Esophagus squamous epithelium (tissue), 5 donors: Measurements from ENCODE around the gene QRFPR. TPM values are rescaled to one million over a fixed set of nuclear protein-coding genes. Genes with fewer than 3 reads are reported as not detected.

ENCODE experiments used
- DNase-seq: peaks from one replicate; lab custom pipeline; 2025; lab: John Stamatoyannopoulos, UW
- H3K27ac ChIP-seq, 4 donors: fragments of 200-600 bp; sonication (generic); one replicate each; pipeline ENCODE4 v1.5.1; 2016 to 2019; ENCODE audit warnings: mild to moderate bottlenecking in 1 of 4
- H3K27me3 ChIP-seq, 4 donors: fragments of 200-600 bp; sonication (generic); 1 replicate in 3 of 4; 2 replicates in 1 of 4; pipeline versions ENCODE4 v1.5.1 to v1.6.0; 2017 to 2021; ENCODE audit warnings: antibody characterized with exemption in 1 of 4
- H3K36me3 ChIP-seq, 3 donors: fragments of 200-600 bp; sonication (generic); one replicate each; pipeline ENCODE4 v1.5.1; 2016 to 2019
- H3K4me1 ChIP-seq, 3 donors: fragments of 200-600 bp; sonication (generic); one replicate each; pipeline ENCODE4 v1.5.1; 2017 to 2019
- H3K4me3 ChIP-seq, 4 donors: fragments of 200-600 bp; sonication (generic); 1 replicate in 3 of 4; 2 replicates in 1 of 4; pipeline ENCODE4 v1.5.1; 2016 to 2019; ENCODE audit warnings: mild to moderate bottlenecking in 2 of 4, moderate library complexity in 1 of 4
- H3K9me3 ChIP-seq, 3 donors: fragments of 200-600 bp; sonication (generic); one replicate each; pipeline ENCODE4 v1.5.1; 2016 to 2019
- POLR2A ChIP-seq, 4 donors: fragments of 450-650 bp; IDR thresholded peaks; one replicate each; pipeline ENCODE4 v1.6.1; 2017; ENCODE audit warnings: antibody characterized with exemption in 4 of 4, mild to moderate bottlenecking in 4 of 4, moderate library complexity in 3 of 4
- WGBS, 2 donors: methylation state at CpG; one replicate each; pipeline ENCODE4 v1.1.5; 2018; 5-methylcytosine and 5-hydroxymethylcytosine counted together
- intact Hi-C: fragments of 100-400 bp; cut with DNase I; formaldehyde crosslinking; loops from one replicate; pipeline ENCODE4 v1.15.0; 2022
- total RNA-seq, 4 donors: library from RNA; depleted of rRNA; stranded (reverse); fragments of >200 nt; gene quantifications; one replicate each; pipeline ENCODE4 v1.1.0, GENCODE V29; 2016
- TF ChIP-seq, protein P1 (sequence below), 6 experiments: fragments of 450-650 bp in 4 of 6; fragments of 200-600 bp in 2 of 6; sonication (generic) in 2 of 6; IDR thresholded peaks; one replicate each; pipeline ENCODE4 v1.5.1; 2016 to 2019; ENCODE audit warnings: antibody characterized with exemption in 6 of 6, mild to moderate bottlenecking in 4 of 6, moderate library complexity in 4 of 6
- donor health status: DM: yes; HTN: yes; CAD: no.

The QRFPR gene
- total RNA-seq, 4 donors from 2014 or later, result 0.97 to 3.5 TPM; not detected in 2

DNA sequence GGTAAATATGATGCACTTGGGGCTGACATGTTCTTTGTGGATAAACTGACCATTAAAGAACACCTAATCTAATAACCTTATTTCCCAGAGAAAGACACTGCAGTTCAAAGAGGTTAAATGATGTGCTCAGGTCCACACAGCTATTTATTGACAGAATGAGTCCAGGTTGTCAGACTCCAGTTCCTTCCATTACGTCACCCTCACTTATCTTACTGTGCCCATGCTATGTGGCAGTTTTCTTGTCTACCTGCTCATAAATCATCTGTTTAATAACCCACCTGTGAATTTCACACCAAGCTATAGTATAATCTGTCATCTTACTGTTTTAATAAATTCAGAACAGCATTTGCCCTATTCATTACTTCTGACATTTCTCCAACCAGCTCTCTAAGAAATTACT, 36.7 kb downstream of the QRFPR start:
- no peaks in the 10 kb centered on the region for H3K4me1 ChIP-seq
- intact Hi-C loops, result no loop called here
- TF ChIP-seq, protein P1, sequence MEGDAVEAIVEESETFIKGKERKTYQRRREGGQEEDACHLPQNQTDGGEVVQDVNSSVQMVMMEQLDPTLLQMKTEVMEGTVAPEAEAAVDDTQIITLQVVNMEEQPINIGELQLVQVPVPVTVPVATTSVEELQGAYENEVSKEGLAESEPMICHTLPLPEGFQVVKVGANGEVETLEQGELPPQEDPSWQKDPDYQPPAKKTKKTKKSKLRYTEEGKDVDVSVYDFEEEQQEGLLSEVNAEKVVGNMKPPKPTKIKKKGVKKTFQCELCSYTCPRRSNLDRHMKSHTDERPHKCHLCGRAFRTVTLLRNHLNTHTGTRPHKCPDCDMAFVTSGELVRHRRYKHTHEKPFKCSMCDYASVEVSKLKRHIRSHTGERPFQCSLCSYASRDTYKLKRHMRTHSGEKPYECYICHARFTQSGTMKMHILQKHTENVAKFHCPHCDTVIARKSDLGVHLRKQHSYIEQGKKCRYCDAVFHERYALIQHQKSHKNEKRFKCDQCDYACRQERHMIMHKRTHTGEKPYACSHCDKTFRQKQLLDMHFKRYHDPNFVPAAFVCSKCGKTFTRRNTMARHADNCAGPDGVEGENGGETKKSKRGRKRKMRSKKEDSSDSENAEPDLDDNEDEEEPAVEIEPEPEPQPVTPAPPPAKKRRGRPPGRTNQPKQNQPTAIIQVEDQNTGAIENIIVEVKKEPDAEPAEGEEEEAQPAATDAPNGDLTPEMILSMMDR (IDR thresholded peaks at IDR 0.05), result no peak
- no peak for TF ChIP-seq POLR2A (IDR thresholded peaks at IDR 0.05)
- WGBS, 2 donors, result 81 to 91% methylated on average over 1 of the region's 1 CpG
- no peak overlapping the region for H3K27ac ChIP-seq
- no peak overlapping the region for H3K4me3 ChIP-seq
- H3K36me3 ChIP-seq, result no peaks in the 10 kb centered on the region
- H3K27me3 ChIP-seq, result no peaks in the 10 kb centered on the region
- no peaks in the 10 kb centered on the region for H3K9me3 ChIP-seq
- DNase-seq, result no peak

DNA sequence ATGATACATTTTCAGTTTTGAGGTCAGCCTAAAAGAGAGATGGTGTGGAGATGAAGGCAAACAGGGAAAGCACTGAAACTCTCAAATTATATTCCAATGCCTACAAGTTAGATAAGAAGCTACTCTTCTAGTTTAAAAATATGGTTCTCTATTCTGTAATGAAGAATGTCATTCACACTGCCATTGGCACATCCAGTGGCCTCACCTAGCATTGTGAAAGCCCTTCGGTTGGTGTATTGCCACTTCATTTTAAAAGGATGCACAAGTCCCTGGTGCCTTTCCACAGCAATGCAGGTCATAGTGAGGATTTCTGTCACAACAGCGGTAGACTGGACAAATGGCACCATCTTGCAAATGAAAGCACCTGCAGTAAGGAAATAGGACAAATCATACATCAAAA, 40.6 kb downstream of the QRFPR start:
- H3K27ac ChIP-seq, result no peak overlapping the region
- WGBS, 2 donors, result 83 to 94% methylated on average over 2 of the region's 2 CpGs
- H3K9me3 ChIP-seq, result no peaks in the 10 kb centered on the region
- H3K4me1 ChIP-seq, result no peaks in the 10 kb centered on the region
- H3K27me3 ChIP-seq, result no peaks in the 10 kb centered on the region
- intact Hi-C loops, result no loop called here
- DNase-seq, result no peak
- no peak overlapping the region for H3K4me3 ChIP-seq
- no peaks in the 10 kb centered on the region for H3K36me3 ChIP-seq
- TF ChIP-seq POLR2A (IDR thresholded peaks at IDR 0.05), result no peak
- TF ChIP-seq, protein P1 (IDR thresholded peaks at IDR 0.05), result no peak

DNA sequence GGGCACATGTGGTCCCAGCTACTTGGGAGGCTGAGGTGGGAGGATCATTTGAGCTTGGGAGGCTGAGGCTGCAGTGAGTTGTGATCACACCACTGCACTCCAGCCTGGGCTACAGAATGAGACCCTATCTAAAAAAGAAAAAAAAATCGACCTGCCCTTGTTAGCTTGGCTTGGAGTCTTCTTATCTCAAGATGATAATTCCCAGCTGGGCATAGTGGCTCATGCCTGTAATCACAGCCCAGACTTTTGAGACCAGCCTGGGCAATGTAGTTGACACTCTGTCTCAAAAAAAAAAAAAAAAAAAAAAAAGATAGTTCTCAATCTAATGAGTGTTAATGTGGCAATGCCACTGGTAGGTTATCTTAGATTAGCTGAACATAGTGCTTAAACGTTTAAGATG, 41.0 kb downstream of the QRFPR start:
- Histone ChIP-seq H3K4me1 (no peaks in the 10 kb centered on the region), H3K4me3 (no peak overlapping the region), H3K27me3 (no peaks in the 10 kb centered on the region), H3K36me3 (no peaks in the 10 kb centered on the region), H3K9me3 (no peaks in the 10 kb centered on the region), H3K27ac (no peak overlapping the region)
- intact Hi-C loops, result no loop called here
- WGBS, 2 donors, result 33 to 45% methylated on average over 2 of the region's 2 CpGs
- no peak for TF ChIP-seq POLR2A (IDR thresholded peaks at IDR 0.05)
- TF ChIP-seq, protein P1 (IDR thresholded peaks at IDR 0.05), result no peak
- DNase-seq, result no peak

DNA sequence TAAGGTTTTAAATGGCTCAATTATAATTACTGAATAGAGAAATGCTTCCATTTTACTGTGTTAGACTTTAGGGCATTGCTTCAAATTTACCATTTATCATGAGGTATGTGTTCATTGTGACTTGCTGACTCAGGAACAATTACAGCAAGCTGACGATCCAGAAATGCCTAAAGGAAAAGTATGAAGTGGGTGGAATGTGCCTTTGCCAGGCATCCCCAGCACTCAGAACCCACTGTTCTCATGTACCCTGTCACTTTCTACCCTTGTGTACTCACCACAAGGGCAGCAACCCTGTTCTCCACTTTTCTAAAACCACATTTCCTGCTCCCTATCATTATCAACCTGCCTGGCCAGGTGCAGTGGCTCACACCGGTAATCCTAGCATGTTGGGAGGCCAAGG, 41.5 kb downstream of the QRFPR start:
- no peak for TF ChIP-seq POLR2A (IDR thresholded peaks at IDR 0.05)
- TF ChIP-seq, protein P1 (IDR thresholded peaks at IDR 0.05), result no peak
- H3K4me1 ChIP-seq, result no peaks in the 10 kb centered on the region
- H3K36me3 ChIP-seq, result no peaks in the 10 kb centered on the region
- H3K4me3 ChIP-seq, result no peak overlapping the region
- intact Hi-C loops, result no loop called here
- no peaks in the 10 kb centered on the region for H3K27me3 ChIP-seq
- 19 to 43% methylated on average over 1 to 2 of the region's 2 CpGs for WGBS, 2 donors
- no peak for DNase-seq
- H3K27ac ChIP-seq, result no peak overlapping the region
- no peaks in the 10 kb centered on the region for H3K9me3 ChIP-seq

DNA sequence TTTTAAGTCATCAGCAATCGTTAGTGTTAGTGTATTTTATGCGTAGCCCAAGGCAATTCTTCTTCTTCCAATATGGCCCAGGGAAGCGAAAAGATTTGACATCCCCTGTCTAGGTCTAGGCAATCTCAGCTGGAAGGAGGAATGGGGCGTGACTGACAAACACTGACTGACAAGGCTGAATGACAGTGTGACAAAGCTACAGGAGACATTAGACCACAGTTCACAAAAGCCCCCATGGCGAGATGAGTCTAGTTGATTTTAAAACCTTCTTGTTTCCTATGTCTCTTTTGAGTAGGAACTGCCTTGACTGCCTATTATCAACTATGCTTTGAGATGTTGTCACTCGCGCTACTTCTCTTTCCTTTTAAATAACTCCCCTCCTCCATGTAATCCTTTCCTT, 42.3 kb downstream of the QRFPR start:
- TF ChIP-seq, protein P1 (IDR thresholded peaks at IDR 0.05), result no peak
- TF ChIP-seq POLR2A (IDR thresholded peaks at IDR 0.05), result no peak
- no peak overlapping the region for H3K27ac ChIP-seq
- H3K9me3 ChIP-seq, result no peaks in the 10 kb centered on the region
- H3K4me3 ChIP-seq, result no peak overlapping the region
- H3K36me3 ChIP-seq, result no peaks in the 10 kb centered on the region
- H3K4me1 ChIP-seq, result no peaks in the 10 kb centered on the region
- DNase-seq, result no peak
- whole genome bisulfite sequencing, 2 donors, result 93 to 95% methylated on average over 7 of the region's 7 CpGs
- no peaks in the 10 kb centered on the region for H3K27me3 ChIP-seq
- intact Hi-C loops, result no loop called here
